SW480 (cell line): ENCODE measurements around the gene NARF.

Experiments used
- DNase-seq: peaks from one replicate; pipeline ENCODE4 v3.0.0-alpha.2; 2016; ENCODE audit warnings: low spot score

The NARF gene

DNA sequence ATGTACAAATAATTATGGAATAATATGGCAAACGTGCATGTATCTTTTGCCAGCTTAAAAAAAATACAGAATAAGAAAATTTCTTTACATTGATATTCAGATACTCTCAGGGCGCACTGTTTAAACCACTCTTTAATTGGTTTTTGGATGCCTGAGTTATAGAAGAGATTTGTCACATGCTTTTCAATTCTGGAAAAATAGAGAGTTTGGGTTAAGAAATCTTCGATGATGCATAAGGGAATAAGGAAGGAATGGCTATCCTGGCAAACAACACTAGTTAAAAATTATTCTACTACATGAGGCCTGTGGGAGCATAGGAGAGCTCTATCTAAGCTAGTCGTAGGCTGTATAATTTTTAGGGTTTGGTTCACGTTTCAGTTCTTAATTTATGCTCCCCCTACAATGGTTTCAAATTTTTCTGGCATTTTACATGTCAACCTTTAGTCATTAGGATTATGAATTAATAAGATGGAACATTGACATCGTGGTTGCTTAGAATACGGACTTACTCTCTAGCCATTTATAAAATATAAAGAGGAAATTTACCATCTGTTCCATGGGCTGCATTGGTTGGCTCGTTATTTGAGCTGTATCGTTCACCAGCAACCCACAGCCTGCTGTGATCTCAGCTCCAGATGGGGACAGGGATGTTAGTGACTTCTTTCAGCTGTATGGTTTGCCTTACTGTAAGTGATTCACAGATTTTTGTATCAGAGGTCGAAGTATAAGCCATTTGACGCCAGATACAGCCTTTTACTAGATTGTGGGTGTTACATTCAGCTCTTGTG is 15.9 kb downstream of the NARF start:
- no peak for DNase-seq

DNA sequence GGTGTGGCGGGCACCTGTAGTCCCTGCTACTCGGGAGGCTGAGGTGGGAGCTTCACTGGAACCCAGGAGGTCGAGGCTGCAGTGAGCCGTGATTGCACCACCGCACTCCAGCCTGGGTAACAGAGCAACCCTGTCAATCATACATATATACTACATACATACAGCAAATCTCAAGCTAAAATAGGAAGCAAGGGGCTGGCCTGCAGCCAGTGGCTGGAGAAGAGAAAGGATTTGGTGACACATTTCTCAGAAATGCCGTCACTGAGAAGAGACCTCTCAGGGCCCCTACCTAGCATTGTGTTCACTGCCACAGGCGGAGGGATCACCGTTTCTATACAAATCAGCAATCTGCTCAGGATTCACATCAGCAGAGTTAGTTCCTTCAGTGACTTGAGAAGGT is 16.9 kb downstream of the NARF start:
- no peak for DNase-seq

DNA sequence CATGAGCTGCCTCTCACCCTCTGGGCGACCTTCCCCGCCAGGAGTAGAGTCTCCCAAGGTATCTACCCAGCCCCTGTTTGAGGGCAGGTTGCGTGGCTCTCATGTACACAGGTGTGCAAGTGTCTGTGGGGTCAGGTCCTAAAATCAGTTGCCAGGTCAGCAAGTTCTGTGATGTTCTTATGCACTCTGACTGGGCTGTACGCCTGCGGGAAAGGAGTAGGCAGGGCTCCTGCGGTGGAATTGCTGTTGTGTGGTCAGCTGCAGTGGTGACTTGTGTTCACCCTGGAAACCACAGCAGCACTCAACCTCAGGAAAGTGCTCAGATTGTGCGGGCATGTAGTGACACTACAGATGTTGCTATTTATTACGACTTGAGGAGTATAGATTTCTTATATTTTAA is 19.4 kb downstream of the NARF start:
- DNase-seq, result no peak

DNA sequence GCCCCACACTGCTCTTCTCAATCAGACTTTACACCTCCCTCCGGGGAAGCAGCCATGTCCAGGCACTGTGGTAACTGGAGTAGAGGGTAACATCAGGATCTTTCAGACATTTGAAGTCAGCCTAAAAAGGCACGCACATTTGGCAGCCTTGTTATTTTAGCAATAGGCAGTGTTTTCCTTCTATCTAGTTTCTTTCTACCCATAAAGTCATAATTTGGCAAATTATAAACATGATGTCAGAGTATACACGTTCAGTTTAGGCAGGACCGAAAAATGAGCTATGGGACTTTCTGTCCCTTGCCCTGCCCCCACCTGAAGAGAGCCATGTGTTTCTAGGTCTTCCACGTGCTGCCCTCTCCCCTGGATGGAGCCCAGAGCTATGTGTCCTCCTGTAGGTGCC is 21.1 kb downstream of the NARF start:
- no peak for DNase-seq

DNA sequence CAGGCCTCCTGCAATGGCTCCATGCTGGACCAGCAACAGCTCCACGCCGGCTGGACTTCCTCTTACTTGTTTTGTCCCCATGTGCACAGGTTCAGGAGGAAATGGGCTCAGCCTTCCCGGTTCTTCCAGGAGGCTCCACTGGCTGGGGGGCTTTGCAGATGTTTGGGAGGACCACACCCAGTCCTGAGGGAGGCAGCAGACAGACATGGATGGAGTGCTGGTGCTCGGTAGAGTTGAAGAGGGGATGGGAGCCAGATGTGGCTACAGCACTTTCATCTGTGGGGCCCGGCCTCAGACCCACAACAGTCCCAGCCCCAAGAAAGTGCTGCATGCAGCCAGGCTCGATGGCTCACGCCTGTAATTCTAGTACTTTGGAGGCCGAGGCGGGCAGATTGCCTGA is 21.8 kb downstream of the NARF start:
- no peak for DNase-seq

DNA sequence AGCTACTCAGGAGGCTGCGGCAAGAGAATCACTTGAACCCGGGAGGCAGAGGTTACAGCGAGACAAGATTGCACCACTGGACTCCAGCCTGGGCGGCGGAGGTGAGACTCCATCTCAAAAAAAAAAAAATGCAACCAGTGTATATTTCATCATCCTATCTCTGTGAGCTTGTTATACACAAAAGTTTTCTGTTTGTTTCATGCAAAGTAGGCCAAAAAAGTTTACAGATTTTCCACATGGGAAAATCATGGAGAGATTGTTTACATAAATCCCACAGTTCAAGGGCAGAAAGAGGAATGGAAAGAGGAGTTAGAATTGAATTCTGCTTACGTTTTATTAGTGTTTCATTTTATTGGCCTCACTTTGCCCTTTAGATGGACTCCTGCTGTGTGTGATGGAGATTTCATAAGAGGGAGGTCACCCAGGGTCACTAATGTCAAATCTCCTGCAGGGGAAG is 24.7 kb downstream of the NARF start:
- DNase-seq, result no peak

DNA sequence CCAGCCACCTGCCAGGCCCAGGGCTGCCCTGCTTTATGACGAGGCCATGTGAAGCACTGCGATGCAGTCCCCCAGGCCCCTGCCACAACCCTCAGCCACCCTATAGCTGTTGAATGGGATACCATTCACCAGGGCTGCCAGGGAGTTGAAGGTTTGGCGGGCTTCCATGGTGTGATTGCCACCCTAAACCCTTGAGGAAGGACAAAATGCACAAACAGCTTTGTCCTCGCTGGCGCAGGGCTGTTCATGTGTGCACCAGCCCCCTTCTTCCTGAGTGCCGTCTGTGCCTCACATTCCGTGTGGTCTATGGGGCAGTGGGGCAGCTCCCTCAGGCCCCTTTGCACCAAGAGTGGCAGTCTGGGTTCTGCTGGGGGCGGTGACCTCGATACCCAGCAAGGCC is 25.3 kb downstream of the NARF start:
- DNase-seq, result no peak

DNA sequence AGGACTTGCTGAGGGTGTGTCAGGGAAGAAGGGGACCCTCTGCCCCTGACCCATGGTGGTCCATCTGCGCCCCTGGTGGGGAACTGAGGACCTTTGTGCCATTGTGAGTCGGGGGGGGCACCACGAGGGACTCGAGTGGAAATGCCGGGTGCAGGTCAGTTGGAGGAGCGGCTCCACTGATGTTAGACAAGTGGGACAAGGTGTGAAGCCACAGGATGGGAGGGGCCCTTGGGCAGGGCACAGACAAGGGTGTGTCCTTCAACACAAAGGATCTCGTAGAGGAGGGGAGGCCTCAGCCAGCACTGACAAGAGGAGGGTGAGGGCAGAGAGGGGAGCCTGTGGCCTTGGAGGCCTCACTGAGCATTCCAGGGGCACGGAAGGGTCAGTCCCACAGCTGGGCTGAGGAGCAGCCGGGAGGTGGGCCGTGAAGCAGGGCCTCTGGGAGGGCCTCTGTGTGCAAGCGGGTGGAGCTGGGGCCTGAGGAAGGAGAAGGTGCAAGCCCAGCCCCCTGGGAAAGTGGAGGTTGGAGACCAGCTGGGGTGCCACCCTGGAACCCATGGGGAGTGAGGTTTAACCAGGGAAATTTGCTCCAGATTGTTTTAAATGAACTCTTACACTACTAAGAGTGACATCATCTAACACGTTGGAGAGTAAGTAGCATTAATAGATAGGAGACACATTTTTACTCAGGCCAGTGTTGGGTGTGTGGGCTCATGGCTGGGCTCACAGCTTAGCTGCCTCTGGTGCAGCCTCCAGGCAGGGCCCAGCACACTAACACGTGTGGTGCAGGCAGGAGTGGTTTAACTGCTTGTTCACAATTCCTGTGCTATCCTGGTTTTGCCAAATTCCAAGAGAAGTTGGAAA is 27.9 kb downstream of the NARF start:
- peak; percentile 80 for DNase-seq

DNA sequence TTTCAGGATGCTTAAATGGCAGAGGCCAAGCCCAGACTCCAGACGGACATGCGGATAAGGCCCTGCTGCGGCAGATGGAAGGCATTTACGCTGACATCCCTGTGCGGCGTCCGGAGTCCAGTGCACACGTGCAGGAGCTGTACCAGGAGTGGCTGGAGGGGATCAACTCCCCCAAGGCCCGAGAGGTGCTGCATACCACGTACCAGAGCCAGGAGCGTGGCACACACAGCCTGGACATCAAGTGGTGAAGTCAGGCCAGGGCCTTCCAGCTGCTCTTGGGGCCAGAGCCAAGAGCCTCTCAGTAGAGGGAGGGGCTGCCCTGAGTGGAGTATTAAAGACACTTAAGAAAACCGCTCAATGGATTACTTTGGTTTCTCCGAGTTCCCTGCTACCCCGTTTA is 29.4 kb downstream of the NARF start:
- no peak for DNase-seq

DNA sequence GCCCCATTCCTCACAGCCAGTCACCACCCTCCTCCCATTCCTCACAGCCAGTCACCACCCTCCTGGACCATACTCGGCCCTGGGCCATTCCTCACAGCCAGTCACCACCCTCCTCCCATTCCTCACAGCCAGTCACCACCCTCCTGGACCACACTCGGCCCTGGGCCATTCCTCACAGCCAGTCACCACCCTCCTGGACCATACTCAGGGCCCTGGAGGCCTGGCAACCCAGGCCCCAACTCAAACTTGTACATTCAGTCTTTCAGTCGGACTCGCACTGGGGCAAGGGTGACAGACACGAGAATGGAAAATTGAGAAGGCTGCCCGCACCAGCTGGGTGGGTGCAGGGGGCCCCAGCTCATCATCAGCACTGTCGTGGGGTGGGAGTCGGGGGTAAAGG is 30.6 kb downstream of the NARF start:
- DNase-seq, result no peak

DNA sequence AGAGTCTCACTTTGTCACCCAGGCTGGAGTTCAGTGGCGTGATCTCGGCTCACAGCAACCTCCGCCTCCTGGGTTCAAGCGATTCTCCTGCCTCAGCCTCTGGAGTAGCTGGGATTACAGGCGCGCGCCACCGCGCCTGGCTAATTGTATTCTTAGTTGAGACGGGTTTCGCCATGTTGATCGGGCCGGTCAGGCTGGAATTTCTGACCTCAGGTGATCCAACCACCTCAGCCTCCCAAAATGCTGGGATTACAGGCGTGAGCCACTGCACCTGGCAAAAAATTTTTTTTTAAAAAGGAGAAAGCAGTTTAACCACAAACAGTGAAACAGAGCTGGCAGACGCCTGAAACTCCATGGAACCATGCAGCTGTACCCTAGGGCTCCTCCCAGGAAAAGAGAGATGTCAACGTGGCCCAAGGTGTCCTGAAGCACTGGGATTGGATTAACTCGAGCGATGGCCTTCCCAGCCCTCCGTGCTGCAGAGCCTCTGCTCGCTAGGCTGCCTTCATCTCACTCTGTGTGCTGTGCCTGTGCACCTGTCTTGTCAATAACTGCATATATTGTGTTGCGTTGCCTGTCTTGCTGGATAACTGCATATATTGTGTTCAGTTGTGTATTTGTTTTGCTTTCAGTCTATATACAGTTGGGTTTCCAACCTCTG is 31.4 kb downstream of the NARF start:
- DNase-seq, result no peak

DNA sequence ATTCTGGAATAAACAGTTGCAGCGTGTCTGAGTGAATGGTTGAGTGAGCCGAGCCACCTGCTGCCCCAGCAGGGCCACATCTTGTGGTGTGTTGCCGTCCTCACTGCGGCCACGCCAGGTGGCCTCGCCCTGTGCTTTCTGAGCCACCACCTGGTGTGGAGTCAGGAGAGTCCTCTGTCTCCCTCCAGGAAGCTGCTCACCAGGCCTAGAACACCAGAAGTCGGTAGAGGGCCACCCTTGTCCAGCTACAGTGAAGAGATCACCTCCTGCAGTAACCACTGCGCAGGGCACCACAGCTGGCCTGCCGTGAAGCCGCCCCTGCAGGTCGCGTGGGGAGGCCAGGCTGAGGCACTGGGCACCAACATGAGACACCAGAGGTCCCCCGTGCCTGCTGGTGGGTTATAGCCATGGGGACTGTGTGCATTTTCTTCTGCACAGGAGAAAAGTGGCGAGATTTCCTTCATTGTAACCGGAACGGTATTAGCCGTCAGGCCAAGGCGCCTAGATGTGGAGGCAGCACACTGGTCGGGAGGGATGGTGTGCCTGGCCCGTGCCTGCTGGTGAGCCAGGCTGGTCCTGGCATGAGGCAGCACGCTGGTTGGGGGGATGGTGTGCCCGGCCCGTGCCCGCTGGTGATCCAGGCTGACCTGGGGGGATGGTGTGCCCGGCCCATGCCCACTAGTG is 32.1 kb downstream of the NARF start:
- no peak for DNase-seq

DNA sequence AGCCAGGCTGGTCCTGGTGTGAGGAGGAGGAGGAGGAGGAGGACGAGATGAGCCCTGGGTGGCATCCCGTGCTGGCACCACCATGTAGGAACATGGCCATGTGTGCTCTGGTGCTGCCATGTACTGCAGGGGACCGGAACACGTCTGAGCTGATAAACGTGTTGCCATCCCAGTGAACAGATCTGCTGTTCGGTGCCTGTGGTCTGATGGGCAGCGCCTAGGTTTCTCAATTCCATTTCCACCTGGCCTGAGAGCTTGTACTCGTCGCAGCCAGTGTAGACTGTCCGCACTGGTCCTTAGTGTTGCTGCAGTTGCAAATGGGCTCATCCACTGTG is 32.6 kb downstream of the NARF start:
- no peak for DNase-seq

DNA sequence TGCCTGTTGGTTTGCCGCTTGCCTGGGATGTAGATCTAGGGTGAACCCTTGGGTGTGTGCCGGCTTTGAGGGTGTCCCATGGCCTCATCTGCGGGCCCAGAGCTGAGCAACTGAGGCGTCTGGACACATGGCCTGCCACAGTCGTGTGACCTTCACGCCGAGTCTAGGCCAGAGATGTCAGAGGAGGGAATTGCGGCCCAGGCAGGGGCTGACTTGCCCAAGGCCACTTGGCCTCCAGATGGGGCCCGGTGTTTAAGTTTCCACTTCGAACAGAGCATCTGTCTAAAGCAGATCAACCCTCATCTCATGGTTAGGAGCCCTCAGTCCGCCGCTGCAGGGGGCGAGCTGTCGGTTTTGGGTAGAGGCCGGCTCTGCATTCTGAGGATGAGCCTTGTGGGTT is 33.0 kb downstream of the NARF start:
- no peak for DNase-seq

DNA sequence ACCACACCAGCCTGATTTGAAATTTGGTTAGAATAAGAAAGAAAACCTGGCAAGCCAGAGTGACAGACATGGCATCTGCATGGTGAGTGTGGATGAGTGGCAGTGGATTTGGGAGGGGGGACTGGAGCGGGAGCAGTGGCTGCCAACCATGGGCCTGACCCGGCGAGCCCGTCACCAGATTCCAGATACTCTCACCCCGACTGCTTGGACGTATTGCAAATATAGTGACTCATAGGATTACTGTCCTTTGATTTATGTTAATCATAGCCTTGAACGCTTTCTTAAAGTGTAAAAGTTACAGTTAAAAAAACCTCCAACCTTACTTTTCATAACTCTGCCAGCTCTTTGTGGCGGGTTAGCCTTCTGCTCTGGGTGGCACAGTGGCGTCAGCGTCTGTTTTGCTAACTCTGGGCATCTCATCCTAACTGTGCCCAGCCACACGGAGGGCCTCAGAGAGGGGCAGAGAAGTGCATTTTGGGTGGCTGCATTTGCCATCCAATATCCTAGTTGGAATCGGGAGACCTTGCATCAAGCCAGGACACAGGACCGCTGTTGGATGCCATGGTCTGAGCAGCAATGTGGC is 34.2 kb downstream of the NARF start:
- DNase-seq, result no peak

DNA sequence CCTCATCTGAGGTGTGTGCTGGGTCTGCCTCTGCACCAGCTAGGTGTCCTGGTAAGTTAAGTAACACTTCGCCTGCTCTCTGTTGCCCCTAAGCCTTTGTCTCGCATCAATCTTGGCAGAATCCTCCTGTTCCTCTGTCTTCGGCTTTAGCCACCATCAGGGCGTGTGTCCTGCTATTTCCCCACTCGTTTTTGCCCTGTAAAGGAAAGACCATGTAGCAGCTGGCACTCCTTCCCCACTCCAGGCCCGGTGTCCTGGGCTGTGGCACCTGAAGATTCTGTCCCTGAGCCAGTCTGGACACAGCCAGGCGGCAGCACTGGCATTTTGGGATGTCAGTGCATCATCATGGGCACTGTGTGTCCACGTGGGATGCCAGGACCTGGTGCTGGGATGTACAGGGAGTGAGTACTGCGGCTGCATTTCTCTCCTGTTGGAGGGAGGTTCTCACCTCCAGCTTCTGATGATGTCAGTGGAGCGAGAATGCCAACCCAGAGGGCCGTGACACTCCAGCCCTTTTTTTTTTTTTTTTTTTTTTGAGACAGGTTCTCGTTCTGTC is 34.8 kb downstream of the NARF start:
- no peak for DNase-seq

DNA sequence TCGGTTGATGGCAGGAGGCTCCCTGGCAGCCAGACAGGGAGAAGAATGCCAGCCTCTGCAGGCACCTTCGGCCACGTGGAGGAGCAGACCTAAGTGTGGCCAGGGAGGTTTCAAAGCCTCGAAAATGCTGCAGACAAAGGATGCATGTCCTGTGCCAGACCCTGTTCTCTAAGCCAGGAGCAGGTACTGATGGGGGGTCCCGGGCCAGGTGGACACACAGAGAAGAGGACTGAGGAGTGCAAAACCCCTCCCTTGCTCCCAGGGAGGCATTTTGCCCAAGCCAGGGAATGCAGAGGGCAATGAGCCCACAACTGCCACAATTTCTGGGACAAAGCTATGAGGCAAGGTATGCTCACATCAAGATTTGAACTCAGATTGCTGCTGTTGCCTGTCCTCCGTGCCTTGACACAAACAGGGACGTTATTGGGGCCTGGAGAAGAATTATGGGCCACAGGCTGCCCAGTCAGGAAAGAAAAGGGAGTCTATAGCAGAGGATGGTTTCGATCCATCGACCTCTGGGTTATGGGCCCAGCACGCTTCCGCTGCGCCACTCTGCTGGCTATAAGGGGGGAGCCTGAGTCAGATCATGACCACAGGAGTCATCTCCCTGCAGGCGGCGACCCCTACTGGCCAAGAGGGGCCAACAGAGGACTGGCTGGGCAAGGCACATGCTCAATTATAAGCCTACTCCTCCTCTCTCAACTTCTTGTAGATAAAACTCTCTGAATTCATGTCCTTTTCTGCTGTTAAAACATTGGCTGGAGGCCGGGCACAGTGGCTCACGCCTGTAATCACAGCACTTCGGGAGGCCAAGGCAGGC is 35.9 kb downstream of the NARF start:
- peak; percentile 94 for DNase-seq

DNA sequence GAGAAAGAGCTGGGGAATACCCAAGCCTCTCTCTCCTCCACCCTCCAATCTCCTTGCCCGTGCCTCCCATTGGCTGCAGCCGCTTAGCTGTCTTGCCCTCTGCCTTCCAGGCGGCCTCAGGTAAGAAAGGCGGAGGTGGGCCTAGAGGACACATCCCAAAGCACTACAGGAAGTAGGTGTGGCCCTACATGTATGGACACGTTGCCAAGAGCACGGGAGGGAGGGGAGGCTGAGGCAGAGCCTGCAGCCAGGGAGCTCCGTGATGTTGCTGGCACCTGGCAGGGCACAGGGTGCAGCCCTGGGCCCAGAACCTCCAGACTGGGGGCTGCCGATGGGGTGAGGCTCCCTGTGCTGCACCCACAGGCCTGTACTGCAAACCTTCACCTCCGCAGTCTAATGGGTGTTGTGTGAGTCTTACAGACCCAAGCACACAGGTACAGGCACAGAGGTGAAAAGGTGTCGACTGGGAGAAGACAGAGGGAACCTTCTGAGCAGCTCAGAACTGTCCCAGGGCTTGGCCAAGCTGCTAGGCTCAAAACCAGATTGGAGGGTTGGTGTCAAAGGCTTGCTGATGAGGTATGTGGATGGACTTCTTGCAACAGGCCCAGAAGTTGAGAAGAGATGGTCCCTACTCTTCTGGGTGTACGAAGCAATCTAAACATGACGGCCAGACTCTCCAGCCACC is 37.4 kb downstream of the NARF start:
- peak; percentile 37 for DNase-seq

DNA sequence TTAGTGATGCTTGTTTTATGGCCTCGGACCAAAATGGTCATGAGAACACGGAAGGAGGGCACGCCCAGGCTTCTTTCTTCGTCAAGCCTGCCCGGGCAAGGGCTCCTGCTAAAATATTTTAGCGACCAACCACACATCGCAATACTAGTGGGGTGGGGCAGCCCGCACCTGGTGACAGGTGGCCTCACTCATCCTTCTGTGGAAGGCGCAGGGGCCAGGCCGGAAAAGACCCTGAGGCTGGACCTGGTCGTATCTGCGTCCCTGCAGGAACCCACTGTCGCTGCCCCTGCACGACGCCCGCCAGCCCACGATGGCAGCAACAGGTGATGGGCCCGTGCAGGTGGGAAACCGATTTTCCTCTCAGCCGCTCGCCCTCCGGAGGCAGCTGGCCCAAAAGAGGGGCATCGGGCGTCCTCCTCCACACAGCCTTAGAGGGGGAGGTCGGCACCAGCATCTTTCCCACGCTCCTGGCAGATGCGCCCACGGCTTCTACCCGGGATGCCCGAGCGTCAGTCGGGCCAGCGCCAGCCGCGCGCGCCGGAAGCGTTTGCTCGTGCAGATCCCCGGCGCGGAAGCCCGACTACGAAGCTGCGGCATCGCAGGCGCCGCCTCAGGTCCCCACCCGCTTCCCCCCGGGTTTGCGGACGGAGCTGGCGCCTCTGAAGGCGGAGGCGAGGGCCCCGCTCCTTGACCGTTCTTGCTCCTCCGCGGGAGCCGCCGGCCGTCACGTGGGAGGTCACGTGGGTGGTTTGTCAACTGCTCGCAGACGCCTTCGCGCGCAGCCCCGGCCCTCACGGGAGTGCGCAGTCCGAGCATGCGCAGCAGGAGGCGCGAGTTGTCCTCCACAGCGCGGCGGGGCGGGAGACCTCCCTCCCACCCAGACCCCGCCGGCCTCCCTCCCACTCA is 38.2 kb downstream of the NARF start:
- DNase-seq, result peak; percentile 88
